Body of pancreas (tissue), 4 donors: ENCODE measurements around the gene SLC4A8.

Source experiments
- POLR2A ChIP-seq, 3 donors: fragments of 450-650 bp; IDR thresholded peaks; one replicate each; pipeline ENCODE4 v1.6.1; 2016; ENCODE audit warnings: antibody characterized with exemption in 3 of 3, mild to moderate bottlenecking in 2 of 3
- TF ChIP-seq, protein P1 (sequence below), 7 experiments: fragments of 450-650 bp in 4 of 7; fragments of 200-600 bp in 3 of 7; sonication (generic) in 3 of 7; IDR thresholded peaks; one replicate each; pipeline ENCODE4 v1.5.1; 2016 to 2019; ENCODE audit warnings: antibody characterized with exemption in 7 of 7

DNA sequence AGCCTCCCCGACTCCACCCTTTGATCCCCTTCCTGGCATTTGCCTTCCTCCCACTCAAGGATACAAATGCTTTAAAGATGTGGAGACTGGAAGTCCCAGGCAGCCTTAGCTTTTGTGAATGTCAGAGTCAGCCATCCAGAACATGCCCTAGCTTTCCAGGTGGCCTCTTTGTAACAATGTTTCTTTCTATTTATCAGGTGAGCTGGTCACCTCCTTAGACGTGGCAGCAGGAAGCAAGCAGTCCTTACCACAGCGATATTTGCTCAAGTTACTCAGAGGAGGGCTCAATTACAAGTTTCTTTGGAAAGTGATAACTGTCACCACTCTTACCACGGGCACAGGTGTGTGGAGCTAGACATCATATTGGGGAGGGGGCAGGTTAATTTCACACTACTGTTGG is 38.3 kb upstream of the SLC4A8 start:
- TF ChIP-seq POLR2A (IDR thresholded peaks at IDR 0.05), result no peak
- TF ChIP-seq, protein P1, sequence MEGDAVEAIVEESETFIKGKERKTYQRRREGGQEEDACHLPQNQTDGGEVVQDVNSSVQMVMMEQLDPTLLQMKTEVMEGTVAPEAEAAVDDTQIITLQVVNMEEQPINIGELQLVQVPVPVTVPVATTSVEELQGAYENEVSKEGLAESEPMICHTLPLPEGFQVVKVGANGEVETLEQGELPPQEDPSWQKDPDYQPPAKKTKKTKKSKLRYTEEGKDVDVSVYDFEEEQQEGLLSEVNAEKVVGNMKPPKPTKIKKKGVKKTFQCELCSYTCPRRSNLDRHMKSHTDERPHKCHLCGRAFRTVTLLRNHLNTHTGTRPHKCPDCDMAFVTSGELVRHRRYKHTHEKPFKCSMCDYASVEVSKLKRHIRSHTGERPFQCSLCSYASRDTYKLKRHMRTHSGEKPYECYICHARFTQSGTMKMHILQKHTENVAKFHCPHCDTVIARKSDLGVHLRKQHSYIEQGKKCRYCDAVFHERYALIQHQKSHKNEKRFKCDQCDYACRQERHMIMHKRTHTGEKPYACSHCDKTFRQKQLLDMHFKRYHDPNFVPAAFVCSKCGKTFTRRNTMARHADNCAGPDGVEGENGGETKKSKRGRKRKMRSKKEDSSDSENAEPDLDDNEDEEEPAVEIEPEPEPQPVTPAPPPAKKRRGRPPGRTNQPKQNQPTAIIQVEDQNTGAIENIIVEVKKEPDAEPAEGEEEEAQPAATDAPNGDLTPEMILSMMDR (IDR thresholded peaks at IDR 0.05), result no peak
